Mesendoderm (in vitro differentiated cells): ENCODE measurements around the gene ARHGEF38.

Source experiments
- DNase-seq: peaks from one replicate; pipeline ENCODE4 v3.0.0; 2013
- H2AK5ac ChIP-seq: 2 replicates; pipeline ENCODE4 v1.6.1; 2013; ENCODE audit warnings: low read length, inconsistent platforms
- H2BK120ac ChIP-seq: 2 replicates; pipeline ENCODE4 v1.6.1; 2013; ENCODE audit warnings: low read depth, mild to moderate bottlenecking, low read length, moderate library complexity, mixed read lengths
- H2BK15ac ChIP-seq: replicated peaks from 2 replicates; pipeline ENCODE4 v1.6.1; 2013; ENCODE audit warnings: low read depth, mild to moderate bottlenecking, moderate library complexity
- H2BK5ac ChIP-seq: 2 replicates; pipeline ENCODE4 v1.6.1; 2013; ENCODE audit warnings: low read length, inconsistent platforms
- H3K18ac ChIP-seq: 2 replicates; pipeline ENCODE4 v1.6.1; 2013; ENCODE audit warnings: mild to moderate bottlenecking, low read length, mixed read lengths
- H3K23ac ChIP-seq: one replicate; pipeline ENCODE4 v1.6.1; 2013; ENCODE audit warnings: low read length
- H3K27ac ChIP-seq: 2 replicates; pipeline ENCODE4 v1.5.1; 2013; ENCODE audit warnings: low read depth, mild to moderate bottlenecking, inconsistent platforms, low read length, moderate library complexity
- H3K27me3 ChIP-seq: 2 replicates; pipeline ENCODE4 v1.6.1; 2013; ENCODE audit warnings: low read length, control low read depth, mild to moderate bottlenecking, inconsistent platforms; ENCODE audit not compliant: insufficient read depth, poor library complexity
- H3K36me3 ChIP-seq: 2 replicates; pipeline ENCODE4 v1.6.1; 2013; ENCODE audit warnings: low read length, inconsistent platforms; ENCODE audit not compliant: control insufficient read depth, insufficient read depth
- H3K4ac ChIP-seq: one replicate; pipeline ENCODE4 v1.6.1; 2013; ENCODE audit warnings: low read depth, mild to moderate bottlenecking, low read length, moderate library complexity
- H3K4me1 ChIP-seq: 2 replicates; pipeline ENCODE4 v1.6.1; 2013; ENCODE audit warnings: low read depth, low read length, inconsistent platforms; ENCODE audit not compliant: control insufficient read depth
- H3K4me2 ChIP-seq: 2 replicates; pipeline ENCODE4 v1.6.1; 2013; ENCODE audit warnings: low read length
- H3K4me3 ChIP-seq: 2 replicates; pipeline ENCODE4 v1.5.1; 2013; ENCODE audit warnings: mild to moderate bottlenecking, low read length
- H3K56ac ChIP-seq: one replicate; pipeline ENCODE4 v1.6.1; 2013; ENCODE audit warnings: low read length
- H3K79me1 ChIP-seq: 2 replicates; pipeline ENCODE4 v1.6.1; 2013; ENCODE audit warnings: low read length, inconsistent platforms
- H3K79me2 ChIP-seq: 2 replicates; pipeline ENCODE4 v1.6.1; 2013; ENCODE audit warnings: mild to moderate bottlenecking, low read length; ENCODE audit not compliant: control insufficient read depth, insufficient read depth
- H3K9ac ChIP-seq: 2 replicates; pipeline ENCODE4 v1.6.1; 2013; ENCODE audit warnings: low read length, inconsistent platforms
- H4K5ac ChIP-seq: one replicate; pipeline ENCODE4 v1.6.1; 2013; ENCODE audit warnings: low read length
- H4K8ac ChIP-seq: one replicate; pipeline ENCODE4 v1.6.1; 2013; ENCODE audit warnings: low read depth, mild to moderate bottlenecking, control low read depth, low read length, moderate library complexity
- WGBS: extraction: QIAGEN DNeasy Blood & Tissue Kit; methylation state at CpG from one replicate; pipeline ENCODE4 v1.1.7; 2013; ENCODE audit warnings: low lambda C conversion rate, missing lambda C conversion rate; ENCODE audit not compliant: insufficient coverage; ENCODE audit errors: extremely low coverage; 5-methylcytosine and 5-hydroxymethylcytosine counted together

ARHGEF38 gene

DNA sequence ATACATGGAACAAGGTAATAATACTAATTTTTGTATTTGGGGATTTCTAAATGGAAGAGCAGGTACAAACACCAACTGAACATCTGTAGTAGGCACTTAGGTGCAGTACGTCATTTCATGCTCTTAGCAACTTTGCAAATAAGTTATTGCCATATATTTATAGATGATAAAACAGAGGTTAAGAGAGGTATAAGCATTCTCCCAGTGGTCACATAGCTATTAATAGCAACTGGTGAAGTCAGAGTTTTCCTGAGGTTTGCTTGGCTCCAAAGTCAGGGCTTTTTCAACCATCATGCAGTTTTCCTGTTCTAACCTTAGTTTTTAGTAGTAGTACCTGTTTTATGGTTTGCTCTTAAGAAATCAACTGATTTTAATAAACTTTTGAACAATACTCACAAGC, 10.9 kb downstream of the ARHGEF38 start:
- H3K18ac ChIP-seq, result no peak overlapping the region
- H3K4ac ChIP-seq, result no peak overlapping the region
- no peak overlapping the region for H3K4me3 ChIP-seq
- H4K8ac ChIP-seq, result no peak overlapping the region
- no peak overlapping the region for H2AK5ac ChIP-seq
- H3K79me1 ChIP-seq, result no peaks in the 10 kb centered on the region
- H4K5ac ChIP-seq, result no peak overlapping the region
- no peak overlapping the region for H3K23ac ChIP-seq
- no peak for DNase-seq
- H3K56ac ChIP-seq, result no peak overlapping the region
- H3K4me1 ChIP-seq, result no peaks in the 10 kb centered on the region
- no peak overlapping the region for H3K9ac ChIP-seq
- no peak overlapping the region for H2BK15ac ChIP-seq
- WGBS, result no CpG with 5 or more reads among the region's 1 CpG
- H2BK5ac ChIP-seq, result no peak overlapping the region
- no peak overlapping the region for H2BK120ac ChIP-seq
- H3K4me2 ChIP-seq, result no peak overlapping the region
- no peak overlapping the region for H3K27ac ChIP-seq
- H3K27me3 ChIP-seq, result peaks cover 3% of the 10 kb centered on the region
- H3K36me3 ChIP-seq, result no peaks in the 10 kb centered on the region
- no peaks in the 10 kb centered on the region for H3K79me2 ChIP-seq

DNA sequence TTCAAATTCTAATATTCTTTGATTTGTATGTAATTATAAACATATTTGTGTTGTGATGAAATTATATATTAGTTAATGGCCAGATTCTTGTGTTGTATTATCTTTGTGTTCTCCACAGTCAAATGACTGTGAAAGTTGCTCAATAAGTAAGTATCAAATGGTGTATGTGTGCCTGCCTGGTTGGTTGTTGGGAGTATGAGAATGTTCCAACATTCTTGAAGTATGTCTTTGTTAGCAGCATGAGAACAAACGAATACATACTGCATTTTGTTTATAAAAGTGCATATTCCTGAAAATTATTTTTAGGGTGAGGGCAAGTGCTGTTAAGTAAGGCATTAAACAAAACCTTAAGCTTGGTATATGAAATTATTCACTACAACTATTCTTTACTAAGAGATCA, 16.2 kb downstream of the ARHGEF38 start:
- H3K79me2 ChIP-seq, result no peaks in the 10 kb centered on the region
- H3K18ac ChIP-seq, result no peak overlapping the region
- no peak overlapping the region for H2BK15ac ChIP-seq
- H3K79me1 ChIP-seq, result no peaks in the 10 kb centered on the region
- no peaks in the 10 kb centered on the region for H3K36me3 ChIP-seq
- no peak overlapping the region for H2BK120ac ChIP-seq
- H3K4me3 ChIP-seq, result no peak overlapping the region
- no peak overlapping the region for H3K23ac ChIP-seq
- H3K4me1 ChIP-seq, result no peaks in the 10 kb centered on the region
- no peak overlapping the region for H3K27ac ChIP-seq
- H3K56ac ChIP-seq, result no peak overlapping the region
- H2AK5ac ChIP-seq, result no peak overlapping the region
- no peaks in the 10 kb centered on the region for H3K27me3 ChIP-seq
- no CpG with 5 or more reads among the region's 1 CpG for WGBS
- DNase-seq, result no peak
- H3K9ac ChIP-seq, result no peak overlapping the region
- H2BK5ac ChIP-seq, result no peak overlapping the region
- H3K4me2 ChIP-seq, result no peak overlapping the region
- H4K5ac ChIP-seq, result no peak overlapping the region
- H4K8ac ChIP-seq, result no peak overlapping the region
- H3K4ac ChIP-seq, result no peak overlapping the region

DNA sequence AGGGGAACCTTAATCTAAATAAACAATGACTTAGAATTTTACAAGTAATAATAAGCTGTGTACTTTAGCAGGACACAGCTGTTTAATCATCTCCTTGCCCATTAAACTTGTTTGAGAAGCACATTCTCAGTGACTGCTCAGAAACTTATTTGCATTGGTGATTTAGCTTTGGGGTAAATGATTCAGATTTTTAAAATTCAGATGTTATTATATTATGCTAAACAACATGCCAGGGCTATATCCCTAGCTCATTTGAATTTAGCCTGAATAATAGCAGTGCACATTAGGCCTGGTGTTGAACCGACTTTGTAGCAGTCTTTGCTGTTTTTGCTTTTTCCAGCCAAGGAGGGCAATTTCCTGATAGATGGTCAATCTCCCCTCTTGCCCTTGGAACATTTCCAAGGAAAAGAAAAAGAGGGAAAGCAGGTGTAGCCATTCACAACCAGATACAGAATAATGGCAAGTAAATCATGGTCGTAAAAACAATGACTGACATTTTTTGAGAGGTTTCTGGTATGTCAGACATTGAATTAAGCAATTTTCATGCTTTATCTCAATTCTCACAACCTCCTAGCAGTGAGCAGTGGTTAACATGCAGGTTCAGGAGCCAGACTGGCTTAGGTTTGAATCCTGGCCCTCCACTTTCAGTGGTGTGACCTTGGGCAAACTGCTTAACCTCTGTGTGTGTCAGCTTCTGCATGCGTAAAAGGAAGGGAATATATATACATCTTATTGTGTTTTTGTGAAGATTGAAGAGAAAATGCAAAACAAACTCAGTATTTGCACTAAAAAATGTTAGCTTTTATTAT, 16.8 kb downstream of the ARHGEF38 start:
- no peak overlapping the region for H3K27ac ChIP-seq
- no peak overlapping the region for H3K4me3 ChIP-seq
- no peak overlapping the region for H2AK5ac ChIP-seq
- H3K36me3 ChIP-seq, result no peaks in the 10 kb centered on the region
- no peak overlapping the region for H3K4me2 ChIP-seq
- no peaks in the 10 kb centered on the region for H3K79me1 ChIP-seq
- no peak overlapping the region for H3K18ac ChIP-seq
- no peak overlapping the region for H2BK120ac ChIP-seq
- WGBS, result no CpG with 5 or more reads among the region's 3 CpGs
- H3K9ac ChIP-seq, result no peak overlapping the region
- no peak for DNase-seq
- no peak overlapping the region for H4K8ac ChIP-seq
- H3K23ac ChIP-seq, result no peak overlapping the region
- H3K27me3 ChIP-seq, result no peaks in the 10 kb centered on the region
- H3K4me1 ChIP-seq, result no peaks in the 10 kb centered on the region
- H4K5ac ChIP-seq, result no peak overlapping the region
- H3K79me2 ChIP-seq, result no peaks in the 10 kb centered on the region
- no peak overlapping the region for H2BK5ac ChIP-seq
- H3K4ac ChIP-seq, result no peak overlapping the region
- H2BK15ac ChIP-seq, result no peak overlapping the region
- H3K56ac ChIP-seq, result no peak overlapping the region

DNA sequence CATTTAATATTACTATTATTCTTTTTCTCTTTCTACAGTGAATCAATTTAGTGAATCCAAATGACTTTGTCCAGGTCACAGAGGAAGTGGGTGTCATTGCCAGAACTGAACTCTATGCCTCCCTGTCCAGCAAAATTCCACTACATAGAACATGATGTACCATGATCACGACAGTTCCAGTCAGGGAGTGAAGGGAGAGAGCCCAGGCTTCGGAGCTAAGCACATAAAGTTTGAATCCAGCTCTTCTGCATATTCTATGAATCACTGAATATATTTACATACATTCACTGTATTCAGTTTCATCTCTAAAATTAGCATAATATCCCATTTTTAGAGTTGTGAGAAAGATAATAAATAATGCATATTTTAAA, 17.4 kb downstream of the ARHGEF38 start:
- H3K4ac ChIP-seq, result no peak overlapping the region
- WGBS, result no CpG with 5 or more reads among the region's 2 CpGs
- H3K4me3 ChIP-seq, result no peak overlapping the region

DNA sequence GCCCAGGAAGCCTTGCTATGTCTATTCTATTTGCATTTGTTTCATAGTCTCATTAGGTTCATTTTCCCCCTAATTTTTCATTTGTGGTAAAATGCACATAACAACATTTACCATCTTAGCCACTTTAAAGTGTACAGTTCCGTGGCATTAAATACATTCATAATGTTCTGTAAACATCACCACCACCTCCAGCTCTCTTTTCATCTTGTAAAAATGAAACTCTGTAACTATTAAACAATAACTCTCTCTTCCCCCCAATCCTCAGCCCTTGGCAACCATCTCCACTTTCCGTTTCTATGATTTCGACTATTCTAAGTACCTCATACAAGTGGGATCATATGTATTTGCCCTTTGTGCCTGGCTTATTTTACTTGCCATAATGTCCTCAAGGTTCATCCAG, 19.9 kb downstream of the ARHGEF38 start:
- Histone ChIP-seq H3K4me2 (no peak overlapping the region), H3K4ac (no peak overlapping the region), H3K36me3 (no peaks in the 10 kb centered on the region), H2BK5ac (no peak overlapping the region), H3K18ac (no peak overlapping the region), H3K4me3 (no peak overlapping the region), H3K23ac (no peak overlapping the region), H4K5ac (no peak overlapping the region), H2AK5ac (no peak overlapping the region), H3K4me1 (no peaks in the 10 kb centered on the region), H2BK120ac (no peak overlapping the region), H3K27me3 (no peaks in the 10 kb centered on the region), H3K56ac (no peak overlapping the region), H4K8ac (no peak overlapping the region), H3K79me1 (no peaks in the 10 kb centered on the region), H3K79me2 (no peaks in the 10 kb centered on the region), H2BK15ac (no peak overlapping the region), H3K27ac (no peak overlapping the region), H3K9ac (no peak overlapping the region)
- WGBS, result no CpG with 5 or more reads among the region's 3 CpGs
- no peak for DNase-seq

More for the DNA sequence above, 17.4 kb downstream of the ARHGEF38 start:
- Histone ChIP-seq H4K5ac (no peak overlapping the region), H2BK5ac (no peak overlapping the region), H3K4me2 (no peak overlapping the region), H3K4me1 (no peaks in the 10 kb centered on the region), H2AK5ac (no peak overlapping the region), H3K23ac (no peak overlapping the region), H2BK15ac (no peak overlapping the region), H3K79me2 (no peaks in the 10 kb centered on the region), H3K56ac (no peak overlapping the region), H3K27me3 (no peaks in the 10 kb centered on the region), H3K79me1 (no peaks in the 10 kb centered on the region), H3K36me3 (no peaks in the 10 kb centered on the region), H3K18ac (no peak overlapping the region), H4K8ac (no peak overlapping the region), H2BK120ac (no peak overlapping the region), H3K27ac (no peak overlapping the region), H3K9ac (no peak overlapping the region)
- DNase-seq, result no peak
